Upper lobe of left lung (tissue), 6 donors: ENCODE results near the gene PFDN1. TPM values are rescaled to one million over a fixed set of nuclear protein-coding genes. Genes with fewer than 3 reads are reported as not detected.

ENCODE experiments used
- ATAC-seq, 2 donors: fragments of 200-7000 bp; cut with Tn5 transposase; one replicate each; pipeline ENCODE4 v1.9.1; 2022; ENCODE audit warnings: mild to moderate bottlenecking in 2 of 2, moderate library complexity in 2 of 2; ENCODE audit not compliant: low FRiP score in 2 of 2
- DNase-seq, 2 donors: peaks; one replicate each; pipeline ENCODE4 v3.0.0-alpha.2; 2019 to 2020
- H3K27ac ChIP-seq, 4 donors: fragments of 200-600 bp; sonication (generic); one replicate each; pipeline ENCODE4 v1.5.1; 2016 to 2019
- H3K27me3 ChIP-seq, 4 donors: fragments of 200-600 bp; sonication (generic); one replicate each; pipeline ENCODE4 v1.5.1; 2017 to 2019
- H3K36me3 ChIP-seq, 4 donors: fragments of 200-600 bp; sonication (generic); one replicate each; pipeline ENCODE4 v1.5.1; 2016 to 2019
- H3K4me1 ChIP-seq, 4 donors: fragments of 200-600 bp; sonication (generic); one replicate each; pipeline ENCODE4 v1.5.1; 2018 to 2019
- H3K4me3 ChIP-seq, 4 donors: fragments of 200-600 bp; sonication (generic); one replicate each; pipeline ENCODE4 v1.5.1; 2017 to 2019; ENCODE audit warnings: mild to moderate bottlenecking in 2 of 4, moderate library complexity in 1 of 4
- H3K9me3 ChIP-seq, 4 donors: fragments of 200-600 bp; sonication (generic); one replicate each; pipeline ENCODE4 v1.5.1; 2018 to 2019
- CTCF ChIP-seq, 6 experiments: fragments of 450-650 bp in 4 of 6; fragments of 200-600 bp in 2 of 6; sonication (generic) in 2 of 6; IDR thresholded peaks; one replicate each; pipeline ENCODE4 v1.5.1; 2016 to 2019; ENCODE audit warnings: antibody characterized with exemption in 6 of 6
- EP300 ChIP-seq, 4 donors: sonication (generic); formaldehyde crosslinking; IDR thresholded peaks; one replicate each; pipeline ENCODE4 v1.5.1; 2017; ENCODE audit warnings: antibody characterized with exemption in 4 of 4, control low read depth in 2 of 4
- POLR2A ChIP-seq, 4 donors: fragments of 450-650 bp; IDR thresholded peaks; one replicate each; pipeline ENCODE4 v1.5.1; 2016 to 2017; ENCODE audit warnings: antibody characterized with exemption in 4 of 4, mild to moderate bottlenecking in 2 of 4
- POLR2AphosphoS5 ChIP-seq, 2 donors: sonication (generic); formaldehyde crosslinking; IDR thresholded peaks; one replicate each; pipeline ENCODE4 v1.5.1; 2017; ENCODE audit warnings: antibody characterized with exemption in 2 of 2
- WGBS, 2 donors: methylation state at CpG; one replicate each; pipeline ENCODE4 v1.1.5; 2017 to 2018; 5-methylcytosine and 5-hydroxymethylcytosine counted together
- total RNA-seq, 6 donors: library from RNA; depleted of rRNA in 4 of 6; stranded (reverse); fragments of >200 nt in 4 of 6; gene quantifications; one replicate each; pipeline versions ENCODE4 v1.1.0 to v1.2.1, GENCODE V29; 2016 to 2021
- donor health status: DM: no; HTN: no; CAD: no; lungs with moderate emphysema.
- donor health status: DM: no; HTN: yes; CAD: no; lungs with severe emphysema.

Gene PFDN1
- total RNA-seq, 6 donors from 2014 or later: 44.7 to 128 (median 87.7) TPM

DNA sequence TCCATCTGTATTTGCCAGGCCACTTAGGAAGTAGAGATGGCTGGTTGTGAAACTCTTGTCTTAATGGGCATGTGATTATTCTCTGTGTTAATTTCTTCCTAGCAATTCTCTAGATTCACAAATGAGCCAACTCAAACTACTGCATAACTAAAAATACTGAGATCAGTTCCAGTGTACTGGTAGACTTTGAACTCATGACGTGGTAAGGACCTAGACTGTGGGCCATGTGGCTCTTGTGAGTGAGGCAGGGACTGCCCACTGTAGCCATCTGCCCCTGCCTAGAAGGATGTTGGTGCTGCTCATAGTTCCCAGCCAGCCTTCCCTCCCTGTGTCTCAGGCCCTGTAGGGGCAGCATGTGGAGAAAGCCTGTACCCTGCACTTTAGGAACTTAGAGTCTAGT, 80.5 kb downstream of the PFDN1 start:
- Histone ChIP-seq H3K4me3 (no peak overlapping the region), H3K27ac (peak overlapping the region in 3 of 4 donors; percentile 31 to 62 (median 62)), H3K4me1 (peaks cover 42 to 50% (median 45%) of the 10 kb centered on the region in 4 donors), H3K27me3 (no peaks in the 10 kb centered on the region), H3K9me3 (no peaks in the 10 kb centered on the region), H3K36me3 (no peaks in the 10 kb centered on the region)
- ATAC-seq: peak in 1 of 2 donors; percentile 7
- 67 to 91% methylated on average over 1 of the region's 1 CpG for WGBS, 2 donors
- no peak for DNase-seq
- TF ChIP-seq POLR2A (IDR thresholded peaks at IDR 0.05) (no peak), POLR2AphosphoS5 (IDR thresholded peaks at IDR 0.05) (no peak), EP300 (IDR thresholded peaks at IDR 0.05) (no peak), CTCF (IDR thresholded peaks at IDR 0.05) (no peak)

GRCh38 chr5:140221697-140222223, 81.1 kb downstream of the PFDN1 start:
- H3K27ac ChIP-seq: peak overlapping the region in 3 of 4 donors; percentile 31 to 62 (median 62)
- peak in 1 of 2 donors; percentile 54 for ATAC-seq

GRCh38 chr5:140220698-140221064, 82.2 kb downstream of the PFDN1 start:
- TF ChIP-seq CTCF (IDR thresholded peaks at IDR 0.05) (no peak), POLR2A (IDR thresholded peaks at IDR 0.05) (no peak), EP300 (IDR thresholded peaks at IDR 0.05) (no peak), POLR2AphosphoS5 (IDR thresholded peaks at IDR 0.05) (no peak)
- Histone ChIP-seq H3K4me3 (no peak overlapping the region), H3K27me3 (no peaks in the 10 kb centered on the region), H3K27ac (peak overlapping the region in 3 of 4 donors; percentile 31 to 60 (median 49)), H3K4me1 (peaks cover 59 to 63% (median 61%) of the 10 kb centered on the region in 4 donors), H3K9me3 (no peaks in the 10 kb centered on the region), H3K36me3 (no peaks in the 10 kb centered on the region)
- 67 to 100% methylated on average over 1 of the region's 1 CpG for WGBS, 2 donors
- ATAC-seq (no peak), DNase-seq (no peak)

More at GRCh38 chr5:140221697-140222223, 81.1 kb downstream of the PFDN1 start:
- Histone ChIP-seq H3K36me3 (no peaks in the 10 kb centered on the region), H3K4me3 (no peak overlapping the region), H3K9me3 (no peaks in the 10 kb centered on the region), H3K4me1 (peaks cover 48 to 56% (median 52%) of the 10 kb centered on the region in 4 donors), H3K27me3 (no peaks in the 10 kb centered on the region)
- WGBS, 2 donors: 87 to 90% methylated on average over 5 of the region's 5 CpGs
- DNase-seq: peak in 1 of 2 donors; percentile 63
- TF ChIP-seq POLR2AphosphoS5 (IDR thresholded peaks at IDR 0.05): no peak
- TF ChIP-seq POLR2A (IDR thresholded peaks at IDR 0.05): no peak
- no peak for TF ChIP-seq EP300 (IDR thresholded peaks at IDR 0.05)
- TF ChIP-seq CTCF (IDR thresholded peaks at IDR 0.05): no peak

- Histone ChIP-seq H3K4me1 (peaks cover 62 to 68% (median 64%) of the 10 kb centered on the region in 4 donors), H3K27me3 (no peaks in the 10 kb centered on the region), H3K36me3 (no peaks in the 10 kb centered on the region), H3K4me3 (no peak overlapping the region), H3K27ac (peak overlapping the region; percentile 8 to 70 (median 47)), H3K9me3 (no peaks in the 10 kb centered on the region)
- TF ChIP-seq EP300 (IDR thresholded peaks at IDR 0.05): no peak
- no peak for TF ChIP-seq POLR2AphosphoS5 (IDR thresholded peaks at IDR 0.05)
- TF ChIP-seq CTCF (IDR thresholded peaks at IDR 0.05): no peak
- no peak for TF ChIP-seq POLR2A (IDR thresholded peaks at IDR 0.05)
- 70 to 72% methylated on average over 3 of the region's 3 CpGs for WGBS, 2 donors
- ATAC-seq: no peak
- DNase-seq: no peak
Observed at GRCh38 chr5:140220032-140220697, 82.7 kb downstream of the PFDN1 start.
